Measurements from ENCODE around the gene MLF1. TPM values are rescaled to one million over a fixed set of nuclear protein-coding genes. Genes with fewer than 3 reads are reported as not detected.
"Not testable (repeated sequence)": the region's sequence is repeated elsewhere in the genome, so short reads cannot be mapped to it uniquely, and the experiment has no call there.

The MLF1 gene, protein sequence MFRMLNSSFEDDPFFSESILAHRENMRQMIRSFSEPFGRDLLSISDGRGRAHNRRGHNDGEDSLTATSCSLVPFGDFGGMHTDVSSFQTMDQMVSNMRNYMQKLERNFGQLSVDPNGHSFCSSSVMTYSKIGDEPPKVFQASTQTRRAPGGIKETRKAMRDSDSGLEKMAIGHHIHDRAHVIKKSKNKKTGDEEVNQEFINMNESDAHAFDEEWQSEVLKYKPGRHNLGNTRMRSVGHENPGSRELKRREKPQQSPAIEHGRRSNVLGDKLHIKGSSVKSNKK
- 1 to 10 TPM; 1.2 to 1.7 TPM for total RNA-seq

DNA sequence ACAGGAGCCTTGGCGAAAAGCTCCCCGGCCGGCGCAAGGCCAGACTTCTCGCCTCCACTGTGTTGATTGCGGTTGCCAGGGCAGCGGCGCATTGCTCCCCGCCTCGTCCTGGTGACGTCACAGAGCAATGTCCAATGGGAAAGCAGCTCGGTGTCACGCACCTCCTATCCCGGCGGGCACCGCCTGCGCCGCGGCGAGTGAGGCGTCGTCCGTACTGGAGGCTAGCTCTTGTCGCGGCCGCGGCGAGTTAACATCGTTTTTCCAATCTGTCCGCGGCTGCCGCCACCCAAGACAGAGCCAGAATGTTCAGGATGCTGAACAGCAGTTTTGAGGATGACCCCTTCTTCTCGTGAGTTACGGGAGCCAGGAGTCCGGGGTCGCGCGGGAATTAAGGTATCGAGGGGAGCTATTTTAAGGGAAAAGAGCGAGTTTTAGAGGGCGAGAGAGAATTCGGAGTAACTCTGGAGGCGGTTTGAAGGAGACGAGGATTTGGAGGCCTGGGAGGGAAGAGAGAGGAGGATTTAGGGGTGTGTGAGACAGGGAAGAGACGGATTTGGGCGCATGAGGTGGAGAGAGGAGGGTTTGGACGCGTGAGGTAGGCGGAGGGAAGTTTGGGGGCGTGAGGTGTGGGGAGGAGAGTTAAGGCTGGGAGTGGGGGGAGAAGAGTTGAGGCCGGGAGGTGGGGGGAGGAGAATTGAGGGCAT lies at the start of gene MLF1:
Gene MLF1 (plus strand): TSS at position 196 of the 704 bp plus-strand sequence. CDS start 107 bp downstream, at position 303.
- peak; percentile 79 to 81 for DNase-seq (ENCODE audit: low spot score in 2 of 2)
- Mint-ChIP-seq H3K9me3 (peaks cover 3 to 5% of the 10 kb centered on the region in 2 donors), H3K36me3 (peaks cover 6 to 10% of the 10 kb centered on the region in 2 donors), H3K27ac (peak within 1 kb of the TSS; percentile 82 to 83)
- ATAC-seq, result peak; percentile 98 to 100

DNA sequence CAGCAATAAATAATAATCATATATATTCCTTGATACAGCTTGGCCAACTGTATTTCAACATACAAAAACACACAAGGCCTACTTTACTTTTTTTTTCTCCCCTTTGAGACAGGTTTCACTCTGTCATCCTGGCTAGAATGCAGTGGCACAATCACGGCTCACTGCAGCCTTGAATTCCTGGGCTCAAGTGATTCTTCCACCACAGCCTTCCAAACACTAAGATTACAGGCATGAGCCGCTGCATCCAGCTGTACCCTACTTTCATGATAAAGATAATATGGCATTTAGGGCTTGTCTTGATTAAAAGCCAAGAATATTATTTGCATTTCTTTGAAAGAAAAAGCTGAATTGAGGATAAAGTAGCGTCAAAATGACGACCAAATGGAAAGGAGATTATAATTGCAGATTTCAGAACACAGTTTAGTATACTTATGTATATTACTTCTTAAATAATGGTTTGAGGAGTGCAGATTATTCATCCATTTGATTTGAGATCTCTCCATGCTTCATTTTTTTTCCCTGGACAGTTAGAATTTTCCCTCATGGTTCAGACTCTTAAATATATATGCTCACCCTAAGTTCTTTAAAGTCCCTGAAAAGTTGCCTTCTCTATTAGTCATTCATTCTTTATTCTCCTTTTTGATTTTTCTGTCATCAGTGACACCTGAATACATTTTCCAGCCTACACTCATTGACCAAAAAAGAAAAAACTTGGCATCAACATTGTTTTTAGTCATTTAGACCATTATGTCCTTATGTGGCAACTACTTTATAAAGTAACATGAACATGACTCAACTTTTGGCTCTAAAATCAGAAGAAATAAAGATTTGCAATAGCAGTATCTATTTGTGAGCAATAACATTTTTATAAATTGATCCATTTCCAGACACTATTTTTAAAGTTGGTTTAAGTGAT lies 48.5 kb upstream of the MLF1 start:
- peaks cover 0 to 7% of the 10 kb centered on the region in 2 donors for H3K36me3 Mint-ChIP-seq
- H3K9me3 Mint-ChIP-seq, result peaks cover 0 to 4% of the 10 kb centered on the region in 2 donors
- ATAC-seq (no peak), DNase-seq (ENCODE audit: low spot score in 2 of 2) (no peak)
- H3K27ac Mint-ChIP-seq, result no peak overlapping the region

- Mint-ChIP-seq H3K9me3 (no peaks in the 10 kb centered on the region), H3K27ac (no peak overlapping the region), H3K36me3 (no peaks in the 10 kb centered on the region)
- no peak for DNase-seq (ENCODE audit: low spot score in 2 of 2)
- ATAC-seq, result no peak
Observed at GRCh38 chr3:158528076-158528674, 42.8 kb upstream of the MLF1 start.

DNA sequence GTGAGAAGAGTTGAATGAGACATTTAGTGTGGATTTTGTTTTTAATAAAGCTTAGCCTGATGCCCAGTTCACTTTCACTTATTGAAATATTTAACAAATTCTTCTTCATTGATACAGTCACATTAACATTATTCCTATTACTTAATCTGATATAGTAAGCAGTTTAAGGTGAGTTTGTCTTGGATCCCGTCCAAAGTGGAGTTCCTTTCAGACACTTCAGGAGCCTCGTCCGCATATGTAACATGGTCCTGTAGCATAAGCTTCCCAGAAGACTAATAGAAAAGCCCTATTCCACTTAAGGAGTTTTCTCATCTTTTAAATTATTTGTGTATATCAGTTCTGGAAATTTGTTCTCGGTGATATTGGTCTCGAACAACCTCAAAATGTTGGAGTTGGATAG lies 39.7 kb upstream of the MLF1 start:
- DNase-seq (ENCODE audit: low spot score in 2 of 2) (no peak), ATAC-seq (no peak)

DNA sequence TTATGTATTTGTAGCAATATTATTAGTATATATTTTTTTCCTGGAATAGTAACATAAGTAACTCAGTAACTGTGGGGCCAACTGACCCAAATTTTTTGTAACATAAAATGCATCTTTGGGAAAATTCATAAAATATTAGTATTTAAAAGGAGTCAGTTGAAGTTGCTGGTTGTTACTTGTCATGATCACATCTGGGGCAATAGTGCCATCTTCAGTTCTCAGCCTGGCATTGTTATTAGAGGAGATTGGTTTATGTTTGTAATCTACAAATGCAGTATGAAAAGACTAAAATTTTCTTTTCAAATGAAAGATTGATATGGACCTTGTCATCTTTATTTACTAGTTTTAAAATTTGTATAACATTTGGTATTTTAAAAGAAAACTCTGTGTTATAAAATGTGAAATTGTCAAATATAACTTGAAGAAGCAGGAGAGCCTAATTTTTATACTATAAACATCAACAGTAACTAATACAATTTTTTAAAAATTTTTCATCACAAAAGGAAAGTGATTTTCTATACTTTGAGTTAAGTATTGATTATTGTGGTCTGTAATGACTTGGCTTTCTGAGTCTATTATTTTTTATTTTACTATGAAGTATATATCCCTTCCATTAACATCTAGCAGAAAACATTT lies 38.8 kb upstream of the MLF1 start:
- Mint-ChIP-seq H3K27ac (no peak overlapping the region), H3K9me3 (no peaks in the 10 kb centered on the region), H3K36me3 (no peaks in the 10 kb centered on the region)
- DNase-seq (ENCODE audit: low spot score in 2 of 2) (no peak), ATAC-seq (no peak)

More for the DNA sequence above, 39.7 kb upstream of the MLF1 start:
- no peak overlapping the region for H3K27ac Mint-ChIP-seq
- no peaks in the 10 kb centered on the region for H3K36me3 Mint-ChIP-seq
- H3K9me3 Mint-ChIP-seq, result no peaks in the 10 kb centered on the region

DNA sequence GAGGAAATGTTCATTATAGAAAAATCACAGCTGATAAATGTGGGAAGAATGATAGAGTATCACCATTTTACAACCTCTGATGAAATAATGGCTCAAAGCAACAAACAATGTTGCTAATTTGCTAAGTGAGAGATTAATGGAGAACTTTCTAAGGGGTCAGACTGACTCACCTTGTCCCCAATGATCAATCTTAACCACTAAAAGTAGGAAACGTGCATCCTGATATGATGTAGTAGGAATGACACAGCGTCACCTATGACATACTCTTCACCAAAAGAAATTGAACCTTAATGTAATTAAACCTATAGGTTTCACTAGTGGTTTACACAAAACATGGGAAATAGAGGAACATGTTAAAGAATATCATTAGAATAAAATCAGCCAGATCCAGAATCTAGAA lies 35.1 kb upstream of the MLF1 start:
- Mint-ChIP-seq H3K36me3 (no peaks in the 10 kb centered on the region), H3K9me3 (no peaks in the 10 kb centered on the region), H3K27ac (no peak overlapping the region)
- ATAC-seq, result no peak
- no peak for DNase-seq (ENCODE audit: low spot score in 2 of 2)

DNA sequence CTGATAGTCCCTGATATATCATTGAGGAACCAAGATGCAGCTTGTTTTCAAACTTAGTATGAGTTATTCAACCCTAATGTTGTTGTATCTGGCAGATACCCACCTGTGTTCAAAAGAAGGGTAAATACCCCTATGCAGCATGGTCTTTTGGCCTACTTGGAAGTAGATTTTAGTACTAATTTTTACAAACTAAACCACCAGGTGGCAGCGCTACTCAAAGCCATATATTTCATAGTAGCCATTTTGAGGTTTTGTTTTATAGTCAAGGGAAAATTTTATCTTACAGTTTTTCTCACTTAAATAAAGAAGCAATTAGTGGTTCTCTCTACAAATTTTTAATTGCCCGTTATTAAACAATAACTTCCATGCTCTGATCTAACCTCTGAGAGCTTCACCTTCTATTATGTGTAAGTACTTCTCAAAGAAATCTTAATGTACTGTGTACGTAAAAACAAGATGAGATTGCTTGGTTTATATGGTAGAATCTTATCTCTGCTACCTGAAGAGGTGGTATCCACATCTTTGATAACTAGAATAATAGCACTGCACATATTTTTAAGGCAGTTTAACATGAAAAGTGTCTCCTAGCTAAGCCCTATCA lies 31.5 kb upstream of the MLF1 start:
- no peaks in the 10 kb centered on the region for H3K36me3 Mint-ChIP-seq
- no peaks in the 10 kb centered on the region for H3K9me3 Mint-ChIP-seq
- no peak overlapping the region for H3K27ac Mint-ChIP-seq
- DNase-seq (ENCODE audit: low spot score in 2 of 2) (peak in 1 of 2 donors; percentile 60), ATAC-seq (peak; percentile 39 to 41)

DNA sequence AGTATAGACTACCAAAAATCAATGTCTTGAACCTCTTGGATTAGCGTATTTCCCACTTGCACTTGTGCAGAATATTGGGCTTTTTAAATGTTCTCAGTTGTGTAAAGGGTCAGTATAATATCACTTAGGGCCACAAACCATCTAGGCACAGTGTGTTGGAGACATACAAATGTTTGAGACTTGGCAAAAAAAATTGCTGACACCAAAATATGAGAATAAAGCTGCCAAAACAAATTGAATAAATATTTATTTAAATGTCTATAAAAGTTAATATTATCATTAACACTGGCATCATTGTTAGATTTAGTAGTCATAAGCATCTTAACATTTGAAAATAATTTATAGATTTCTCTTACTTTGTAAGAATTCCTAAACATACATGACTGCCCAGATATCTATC lies 30.9 kb upstream of the MLF1 start:
- Mint-ChIP-seq H3K9me3 (no peaks in the 10 kb centered on the region), H3K27ac (no peak overlapping the region), H3K36me3 (no peaks in the 10 kb centered on the region)
- no peak for DNase-seq (ENCODE audit: low spot score in 2 of 2)
- no peak for ATAC-seq

DNA sequence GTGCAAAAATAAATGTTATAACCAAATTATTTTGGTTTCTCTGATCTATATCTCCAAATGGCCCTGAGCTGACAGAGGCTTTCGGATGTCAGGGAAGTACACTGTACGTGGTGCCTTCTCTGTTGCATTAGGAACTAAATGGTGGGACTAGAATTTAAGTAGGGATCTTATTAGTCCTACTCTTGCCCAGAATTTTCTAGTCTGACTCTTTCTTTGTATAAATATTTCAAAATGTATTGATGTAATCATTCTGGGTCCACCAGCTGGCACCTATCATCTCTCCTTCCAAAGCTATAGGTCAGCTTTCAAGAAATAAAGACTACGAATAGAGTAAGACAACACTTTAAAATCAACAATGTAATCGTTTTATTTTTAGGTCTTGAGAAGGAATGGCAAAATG lies 22.3 kb upstream of the MLF1 start:
- peaks cover 0 to 3% of the 10 kb centered on the region in 2 donors for H3K9me3 Mint-ChIP-seq
- peaks cover 6 to 12% of the 10 kb centered on the region in 2 donors for H3K36me3 Mint-ChIP-seq
- no peak for DNase-seq (ENCODE audit: low spot score in 2 of 2)
- no peak for ATAC-seq
- no peak overlapping the region for H3K27ac Mint-ChIP-seq

GRCh38 chr3:158549938-158550337 lies 21.1 kb upstream of the MLF1 start:
- not testable (repeated sequence) for ATAC-seq; DNase-seq (ENCODE audit: low spot score in 2 of 2); H3K9me3 Mint-ChIP-seq; H3K27ac Mint-ChIP-seq
- peaks cover 6 to 12% of the 10 kb centered on the region in 2 donors for H3K36me3 Mint-ChIP-seq

- H3K36me3 Mint-ChIP-seq, result peaks cover 6 to 8% of the 10 kb centered on the region in 2 donors
- DNase-seq (ENCODE audit: low spot score in 2 of 2), result no peak
- ATAC-seq, result no peak
- peaks cover 2 to 3% of the 10 kb centered on the region in 2 donors for H3K9me3 Mint-ChIP-seq
- no peak overlapping the region for H3K27ac Mint-ChIP-seq
Observed at GRCh38 chr3:158552124-158552523, 18.9 kb upstream of the MLF1 start.

GRCh38 chr3:158559504-158559903 lies 11.5 kb upstream of the MLF1 start:
- peak in 1 of 2 donors; percentile 73 for ATAC-seq
- H3K9me3 Mint-ChIP-seq, result peaks cover 4 to 6% of the 10 kb centered on the region in 2 donors
- DNase-seq (ENCODE audit: low spot score in 2 of 2), result no peak
- H3K27ac Mint-ChIP-seq, result no peak overlapping the region
- no peaks in the 10 kb centered on the region for H3K36me3 Mint-ChIP-seq

DNA sequence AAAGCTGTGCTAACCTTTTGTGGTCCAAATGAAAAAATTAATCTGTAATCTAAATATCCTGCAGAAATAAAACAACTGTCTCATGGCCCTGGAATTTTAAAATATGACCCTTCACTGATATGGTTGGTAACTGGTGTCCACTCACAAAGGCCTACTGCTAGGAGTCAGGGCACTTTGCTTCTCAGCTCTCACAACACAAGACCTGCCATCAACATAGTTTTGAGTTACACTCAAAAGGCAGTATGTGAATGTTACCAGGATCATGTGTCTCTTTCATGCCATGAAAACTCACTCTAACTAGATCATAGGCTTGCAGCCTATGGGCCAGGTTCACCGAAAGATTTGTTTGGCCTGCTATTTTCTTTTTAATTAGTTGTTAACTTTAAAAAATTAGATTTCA lies 10.0 kb upstream of the MLF1 start:
- ATAC-seq, result no peak
- H3K27ac Mint-ChIP-seq, result no peak overlapping the region

DNA sequence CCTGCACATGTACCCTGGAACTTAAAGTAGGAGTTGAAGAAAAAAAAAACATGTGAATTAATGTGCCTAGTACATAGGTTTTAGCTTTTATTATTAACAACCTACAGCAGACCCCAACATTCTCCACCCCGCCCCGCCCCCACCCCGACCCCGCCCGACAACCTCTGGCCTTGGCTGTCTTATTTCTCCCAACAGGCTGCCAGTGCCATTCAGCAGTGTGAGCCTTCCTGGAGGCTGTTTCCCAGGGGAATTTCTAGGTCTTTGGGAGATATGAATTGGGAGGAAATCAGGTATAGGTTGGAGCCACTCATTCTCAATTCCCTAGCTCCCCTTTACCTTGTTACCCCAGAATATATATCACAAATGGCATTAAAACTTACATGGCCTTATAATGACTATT lies 8.3 kb upstream of the MLF1 start:
- Mint-ChIP-seq H3K9me3 (peaks cover 5 to 8% of the 10 kb centered on the region in 2 donors), H3K36me3 (no peaks in the 10 kb centered on the region), H3K27ac (no peak overlapping the region)
- DNase-seq (ENCODE audit: low spot score in 2 of 2), result no peak
- no peak for ATAC-seq

More for the DNA sequence above, 10.0 kb upstream of the MLF1 start:
- no peak for DNase-seq (ENCODE audit: low spot score in 2 of 2)
- Mint-ChIP-seq H3K36me3 (no peaks in the 10 kb centered on the region), H3K9me3 (peaks cover 8 to 11% of the 10 kb centered on the region in 2 donors)

DNA sequence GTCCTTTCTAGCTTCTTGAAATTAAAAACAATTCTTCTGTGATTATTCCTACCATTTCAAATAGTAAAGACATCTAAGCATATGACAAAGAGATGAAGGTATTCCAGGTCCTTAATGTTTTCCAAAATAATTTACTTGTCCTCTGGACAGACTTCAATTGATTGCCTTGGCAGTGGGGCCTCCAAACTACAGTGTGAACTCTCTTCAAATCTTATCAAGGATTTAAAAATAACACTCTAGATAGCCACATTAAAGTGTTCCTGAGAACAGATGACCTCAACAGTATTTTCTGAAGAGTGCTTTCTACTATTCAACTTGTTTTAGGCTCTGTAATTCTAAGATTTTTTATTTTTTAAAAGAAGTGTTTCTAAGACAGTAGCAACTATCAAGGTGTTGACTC lies 7.9 kb upstream of the MLF1 start:
- no peak overlapping the region for H3K27ac Mint-ChIP-seq
- no peaks in the 10 kb centered on the region for H3K36me3 Mint-ChIP-seq
- peaks cover 5 to 8% of the 10 kb centered on the region in 2 donors for H3K9me3 Mint-ChIP-seq
- ATAC-seq (no peak), DNase-seq (ENCODE audit: low spot score in 2 of 2) (no peak)

GRCh38 chr3:158565076-158565475 lies 5.9 kb upstream of the MLF1 start:
- ATAC-seq, result no peak
- H3K36me3 Mint-ChIP-seq, result no peaks in the 10 kb centered on the region

More at GRCh38 chr3:158565076-158565475, 5.9 kb upstream of the MLF1 start:
- Mint-ChIP-seq H3K27ac (no peak overlapping the region), H3K9me3 (peaks cover 4 to 5% of the 10 kb centered on the region in 2 donors)
- no peak for DNase-seq (ENCODE audit: low spot score in 2 of 2)
